EH (cell line): ENCODE results near the gene FOXK1.

ENCODE experiments used
- DNase-seq: peaks from one replicate; pipeline ENCODE4 v3.0.0-alpha.2; 2015; ENCODE audit warnings: low read depth

Gene FOXK1

DNA sequence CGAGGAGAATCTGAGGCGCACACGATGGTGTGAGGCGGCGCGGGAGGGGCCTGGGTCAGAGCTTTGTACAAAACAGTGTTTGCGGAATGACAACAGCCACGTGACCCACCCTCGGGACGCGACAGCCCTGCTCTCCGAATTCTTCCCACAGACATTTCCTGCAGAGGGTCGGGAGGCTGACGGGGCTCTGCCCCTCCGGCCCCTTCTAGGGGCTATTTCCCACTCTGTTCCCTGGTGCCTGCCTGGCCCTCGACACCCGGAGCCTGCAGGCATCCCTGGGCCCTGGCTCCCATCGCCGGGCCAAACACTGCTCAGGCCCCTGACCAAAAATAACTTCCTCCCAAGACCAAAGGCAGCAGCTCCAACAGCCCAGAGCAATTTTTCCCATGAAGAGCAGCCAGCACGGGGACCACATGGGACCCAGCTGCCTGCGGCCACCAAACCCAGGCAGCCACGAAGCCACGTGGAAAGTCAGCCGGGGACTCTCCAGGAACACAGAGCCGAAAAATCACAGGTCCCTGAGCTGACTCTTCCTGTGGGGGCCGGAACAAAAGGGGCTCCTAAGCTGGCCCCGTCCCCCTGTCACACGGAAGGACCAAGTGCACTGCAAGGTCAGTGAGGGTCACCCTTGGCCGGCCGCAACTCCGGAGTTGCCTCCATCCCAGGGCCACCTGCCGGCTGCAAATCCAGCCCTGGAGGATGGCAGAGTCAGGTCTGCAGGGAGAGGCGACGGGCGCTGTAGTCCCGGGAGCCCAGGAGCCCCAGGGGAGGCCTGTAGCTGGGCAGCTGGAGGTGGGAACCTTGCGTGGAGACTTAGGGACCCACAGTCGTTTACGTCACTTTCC, 137.7 kb downstream of the FOXK1 start:
- DNase-seq: no peak

DNA sequence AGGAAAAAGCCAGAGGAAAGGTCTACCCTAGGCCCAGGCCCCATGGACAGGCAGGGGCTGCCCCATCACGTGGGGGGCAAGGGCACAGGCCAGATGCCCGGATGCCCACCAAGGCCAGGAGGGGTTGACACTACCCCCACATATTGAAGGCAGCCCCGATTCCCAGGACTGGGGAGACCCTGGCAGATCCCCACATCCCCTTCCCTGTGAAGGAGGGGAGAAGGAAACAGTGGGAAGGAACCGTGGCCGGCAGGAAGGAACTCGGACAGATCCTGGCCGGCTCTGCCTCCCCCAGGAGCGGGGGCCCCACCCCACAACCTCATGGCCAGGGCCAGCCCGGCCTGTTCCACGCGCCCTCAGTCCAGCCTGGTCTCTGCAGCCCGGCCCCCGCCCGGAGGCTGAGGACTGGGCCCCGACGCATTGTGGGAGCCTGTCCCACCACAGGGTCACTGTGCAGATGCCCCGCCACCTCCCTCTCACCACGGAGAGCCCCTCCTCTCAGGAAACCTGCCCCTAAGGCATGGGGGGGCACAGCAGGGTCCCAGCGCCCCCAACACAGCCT, 138.4 kb downstream of the FOXK1 start:
- DNase-seq: no peak
